Suprapubic skin (tissue), 4 donors: ENCODE data around the gene CSPG5. TPM values are rescaled to one million over a fixed set of nuclear protein-coding genes. Genes with fewer than 3 reads are reported as not detected.

Experiments
- DNase-seq, 2 donors: peaks; one replicate each; pipeline ENCODE4 v3.0.0-alpha.2; 2019; ENCODE audit warnings: low spot score in 2 of 2
- H3K27ac ChIP-seq: fragments of 200-600 bp; sonication (generic); one replicate; pipeline ENCODE4 v1.5.1; 2019
- H3K27me3 ChIP-seq: fragments of 200-600 bp; sonication (generic); one replicate; pipeline ENCODE4 v1.5.1; 2019
- H3K36me3 ChIP-seq: fragments of 200-600 bp; sonication (generic); one replicate; pipeline ENCODE4 v1.5.1; 2019
- H3K4me1 ChIP-seq: fragments of 200-600 bp; sonication (generic); one replicate; pipeline ENCODE4 v1.5.1; 2019
- H3K4me3 ChIP-seq: fragments of 200-600 bp; sonication (generic); one replicate; pipeline ENCODE4 v1.5.1; 2019; ENCODE audit warnings: mild to moderate bottlenecking
- H3K9me3 ChIP-seq: fragments of 200-600 bp; sonication (generic); one replicate; pipeline ENCODE4 v1.5.1; 2019
- CTCF ChIP-seq, 2 donors: fragments of 200-600 bp in 1 of 2; fragments of 450-650 bp in 1 of 2; sonication (generic) in 1 of 2; IDR thresholded peaks; one replicate each; pipeline ENCODE4 v1.5.1; 2016 to 2019; ENCODE audit warnings: antibody characterized with exemption in 2 of 2, mild to moderate bottlenecking in 1 of 2, moderate library complexity in 1 of 2
- EP300 ChIP-seq: sonication (generic); formaldehyde crosslinking; IDR thresholded peaks from one replicate; pipeline ENCODE4 v1.6.1; 2017; ENCODE audit warnings: antibody characterized with exemption
- POLR2A ChIP-seq, 2 donors: fragments of 450-650 bp; IDR thresholded peaks; one replicate each; pipeline ENCODE4 v1.6.1; 2017; ENCODE audit warnings: antibody characterized with exemption in 2 of 2, mild to moderate bottlenecking in 2 of 2, moderate library complexity in 2 of 2
- POLR2AphosphoS5 ChIP-seq, 3 donors: sonication (generic); formaldehyde crosslinking; IDR thresholded peaks; one replicate each; pipeline ENCODE4 v1.6.1; 2017; ENCODE audit warnings: antibody characterized with exemption in 3 of 3
- WGBS: methylation state at CpG from one replicate; pipeline ENCODE4 v1.1.5; 2018; 5-methylcytosine and 5-hydroxymethylcytosine counted together
- total RNA-seq, 4 donors: library from RNA; depleted of rRNA; stranded (reverse); fragments of >200 nt; gene quantifications; one replicate each; pipeline ENCODE4 v1.1.0, GENCODE V29; 2016

CSPG5 gene
- total RNA-seq, 4 donors from 2014 or later: 2.3 to 2.7 (median 2.4) TPM; not detected in 1

GRCh38 chr3:47540281-47540680, 38.4 kb downstream of the CSPG5 start:
- DNase-seq: no peak
- H3K36me3 ChIP-seq: no peaks in the 10 kb centered on the region
- H3K4me1 ChIP-seq: peaks cover 7% of the 10 kb centered on the region
- H3K4me3 ChIP-seq: no peak overlapping the region
- TF ChIP-seq POLR2A (IDR thresholded peaks at IDR 0.05) (no peak), CTCF (IDR thresholded peaks at IDR 0.05) (no peak), EP300 (no peak), POLR2AphosphoS5 (IDR thresholded peaks at IDR 0.05) (no peak)
- 88% methylated on average over 4 of the region's 4 CpGs for WGBS
- no peaks in the 10 kb centered on the region for H3K9me3 ChIP-seq
- H3K27me3 ChIP-seq: no peaks in the 10 kb centered on the region
- no peak overlapping the region for H3K27ac ChIP-seq

- Histone ChIP-seq H3K36me3 (no peaks in the 10 kb centered on the region), H3K4me3 (no peak overlapping the region), H3K27me3 (no peaks in the 10 kb centered on the region), H3K4me1 (peaks cover 3% of the 10 kb centered on the region), H3K9me3 (no peaks in the 10 kb centered on the region), H3K27ac (no peak overlapping the region)
- no peak for DNase-seq
- TF ChIP-seq CTCF (IDR thresholded peaks at IDR 0.05) (no peak), EP300 (no peak), POLR2A (IDR thresholded peaks at IDR 0.05) (no peak), POLR2AphosphoS5 (IDR thresholded peaks at IDR 0.05) (no peak)
- 91% methylated on average over 6 of the region's 6 CpGs for WGBS
Measured at GRCh38 chr3:47536967-47537366, 41.7 kb downstream of the CSPG5 start.

- no peaks in the 10 kb centered on the region for H3K36me3 ChIP-seq
- no peaks in the 10 kb centered on the region for H3K9me3 ChIP-seq
- no peaks in the 10 kb centered on the region for H3K27me3 ChIP-seq
- no peak overlapping the region for H3K27ac ChIP-seq
- peaks cover 3% of the 10 kb centered on the region for H3K4me1 ChIP-seq
- no peak for DNase-seq
- TF ChIP-seq CTCF (IDR thresholded peaks at IDR 0.05): no peak
- TF ChIP-seq POLR2AphosphoS5 (IDR thresholded peaks at IDR 0.05): no peak
- no peak for TF ChIP-seq POLR2A (IDR thresholded peaks at IDR 0.05)
- TF ChIP-seq EP300: no peak
- WGBS: 92% methylated on average over 11 of the region's 19 CpGs
- H3K4me3 ChIP-seq: no peak overlapping the region
Measured at GRCh38 chr3:47536221-47536891, 42.3 kb downstream of the CSPG5 start.

DNA sequence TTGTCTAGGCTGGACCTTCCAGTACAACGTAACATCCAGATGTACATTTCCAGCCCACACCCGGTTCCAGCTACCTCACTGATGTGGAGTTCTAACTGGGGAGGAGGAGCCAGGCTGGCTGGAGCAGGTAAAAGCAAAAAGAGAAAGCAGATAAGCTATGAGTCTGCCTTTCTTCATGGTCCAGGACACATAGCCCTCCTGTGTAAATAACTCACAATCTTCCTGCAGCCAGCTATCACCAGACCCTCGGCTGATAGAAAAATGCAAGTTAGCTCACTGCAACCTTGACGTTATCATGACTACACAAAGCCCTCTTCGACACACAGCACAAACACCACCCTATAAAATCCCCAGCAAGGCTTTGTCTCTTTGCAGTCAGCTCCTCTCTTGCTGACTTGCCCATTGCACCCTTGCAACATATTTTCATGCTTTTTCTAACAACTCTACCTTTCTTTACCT, 44.6 kb downstream of the CSPG5 start:
- H3K27ac ChIP-seq: no peak overlapping the region
- H3K9me3 ChIP-seq: no peaks in the 10 kb centered on the region
- 39% methylated on average over 5 of the region's 5 CpGs for WGBS
- H3K36me3 ChIP-seq: no peaks in the 10 kb centered on the region
- H3K4me1 ChIP-seq: peaks cover 3% of the 10 kb centered on the region
- no peak for DNase-seq
- TF ChIP-seq POLR2A (IDR thresholded peaks at IDR 0.05): no peak
- TF ChIP-seq POLR2AphosphoS5 (IDR thresholded peaks at IDR 0.05): no peak
- TF ChIP-seq EP300: no peak
- no peak for TF ChIP-seq CTCF (IDR thresholded peaks at IDR 0.05)
- no peak overlapping the region for H3K4me3 ChIP-seq
- no peaks in the 10 kb centered on the region for H3K27me3 ChIP-seq

DNA sequence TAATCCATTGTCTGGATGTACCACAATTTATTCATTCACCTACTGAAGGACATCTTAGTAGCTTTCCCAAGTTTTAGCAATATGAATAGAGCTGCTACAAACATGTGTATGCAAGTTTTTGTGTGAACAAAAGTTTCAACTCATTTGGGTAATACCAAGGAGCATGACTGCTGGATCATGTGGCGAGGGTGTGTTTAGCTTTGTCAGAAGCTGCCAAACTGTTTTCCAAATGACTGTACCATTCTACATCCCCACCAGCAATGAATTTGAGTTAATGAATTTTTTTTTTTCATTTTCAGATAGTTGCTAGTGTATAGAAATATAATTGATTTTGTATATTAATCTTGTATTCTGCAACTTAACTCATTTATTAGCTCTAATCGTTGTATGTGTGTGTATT, 45.2 kb downstream of the CSPG5 start:
- no peak for DNase-seq
- TF ChIP-seq CTCF (IDR thresholded peaks at IDR 0.05) (no peak), POLR2A (IDR thresholded peaks at IDR 0.05) (no peak), POLR2AphosphoS5 (IDR thresholded peaks at IDR 0.05) (no peak), EP300 (no peak)
- no peaks in the 10 kb centered on the region for H3K36me3 ChIP-seq
- peaks cover 3% of the 10 kb centered on the region for H3K4me1 ChIP-seq
- H3K9me3 ChIP-seq: no peaks in the 10 kb centered on the region
- 57% methylated on average over 2 of the region's 2 CpGs for WGBS
- no peak overlapping the region for H3K27ac ChIP-seq
- H3K4me3 ChIP-seq: no peak overlapping the region
- H3K27me3 ChIP-seq: no peaks in the 10 kb centered on the region
